Uterus (tissue), 4 donors: ENCODE results near the gene FAM3B. TPM values are rescaled to one million over a fixed set of nuclear protein-coding genes. Genes with fewer than 3 reads are reported as not detected.

Experiments
- DNase-seq, 2 donors: peaks; one replicate each; pipeline ENCODE4 v3.0.0-alpha.2; 2019 to 2020
- H3K27ac ChIP-seq, 2 donors: fragments of 200-600 bp; sonication (generic); 1 replicate in 1 of 2; 2 replicates in 1 of 2; pipeline ENCODE4 v1.5.1; 2016 to 2018
- H3K27me3 ChIP-seq, 2 donors: fragments of 200-600 bp; sonication (generic); one replicate each; pipeline ENCODE4 v1.5.1; 2018 to 2019; ENCODE audit warnings: control low read depth in 1 of 2
- H3K36me3 ChIP-seq, 2 donors: fragments of 200-600 bp; sonication (generic); one replicate each; pipeline ENCODE4 v1.5.1; 2019; ENCODE audit warnings: control low read depth in 1 of 2
- H3K4me1 ChIP-seq, 2 donors: fragments of 200-600 bp; sonication (generic); one replicate each; pipeline ENCODE4 v1.5.1; 2018 to 2019; ENCODE audit warnings: control low read depth in 1 of 2
- H3K4me3 ChIP-seq, 2 donors: fragments of 200-600 bp; sonication (generic); 1 replicate in 1 of 2; 2 replicates in 1 of 2; pipeline ENCODE4 v1.5.1; 2018 to 2019; ENCODE audit warnings: mild to moderate bottlenecking in 1 of 2
- H3K9me3 ChIP-seq, 2 donors: fragments of 200-600 bp; sonication (generic); one replicate each; pipeline ENCODE4 v1.5.1; 2019; ENCODE audit warnings: control low read depth in 1 of 2
- POLR2A ChIP-seq, 2 donors: fragments of 450-650 bp; IDR thresholded peaks; one replicate each; pipeline ENCODE4 v1.6.1; 2016; ENCODE audit warnings: antibody characterized with exemption in 2 of 2, mild to moderate bottlenecking in 1 of 2, moderate library complexity in 1 of 2
- intact Hi-C: fragments of 100-400 bp; cut with DNase I; formaldehyde crosslinking; loops from one replicate; pipeline ENCODE4 v1.15.1; 2023; ENCODE audit warnings: low total_unique reads
- total RNA-seq, 4 donors: library from RNA; depleted of rRNA in 3 of 4; stranded (reverse); fragments of >200 nt in 3 of 4; gene quantifications; one replicate each; pipeline versions ENCODE4 v1.1.0 to v1.2.4, GENCODE V29; 2014 to 2023
- TF ChIP-seq, protein P1 (sequence below), 4 experiments: fragments of 200-600 bp in 2 of 4; fragments of 450-650 bp in 2 of 4; sonication (generic) in 2 of 4; IDR thresholded peaks; one replicate each; pipeline ENCODE4 v1.5.1; 2016 to 2019; ENCODE audit warnings: antibody characterized with exemption in 4 of 4, mild to moderate bottlenecking in 2 of 4, moderate library complexity in 1 of 4
- donor health status: DM: yes; HTN: yes; CAD: no.

Gene FAM3B
- total RNA-seq, 4 donors from 2014 or later: 5.1 TPM; not detected in 3

DNA sequence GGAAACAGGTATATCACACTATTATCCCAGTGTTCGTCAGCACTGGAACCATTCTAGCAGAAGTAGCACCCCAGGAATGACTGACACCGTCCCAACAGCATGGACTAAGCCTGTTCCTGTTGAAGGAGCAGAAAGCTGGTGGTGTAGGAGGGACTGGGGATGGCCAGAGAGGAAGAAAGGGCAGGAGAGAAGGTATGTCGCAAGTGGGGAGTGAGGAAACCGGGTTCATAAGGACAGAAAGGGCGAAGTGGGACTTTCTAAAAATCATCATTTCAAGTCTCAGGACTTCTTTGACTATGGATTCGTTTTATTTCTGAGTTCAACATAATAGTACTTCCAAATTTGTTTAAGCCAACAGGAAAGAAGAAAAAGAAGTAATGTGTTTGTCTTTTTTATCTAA is 89.7 kb downstream of the FAM3B start:
- DNase-seq: no peak
- no peak overlapping the region for H3K4me3 ChIP-seq
- H3K27ac ChIP-seq: no peak overlapping the region
- H3K36me3 ChIP-seq: no peaks in the 10 kb centered on the region
- no peaks in the 10 kb centered on the region for H3K4me1 ChIP-seq
- TF ChIP-seq POLR2A (IDR thresholded peaks at IDR 0.05): no peak
- TF ChIP-seq, protein P1, sequence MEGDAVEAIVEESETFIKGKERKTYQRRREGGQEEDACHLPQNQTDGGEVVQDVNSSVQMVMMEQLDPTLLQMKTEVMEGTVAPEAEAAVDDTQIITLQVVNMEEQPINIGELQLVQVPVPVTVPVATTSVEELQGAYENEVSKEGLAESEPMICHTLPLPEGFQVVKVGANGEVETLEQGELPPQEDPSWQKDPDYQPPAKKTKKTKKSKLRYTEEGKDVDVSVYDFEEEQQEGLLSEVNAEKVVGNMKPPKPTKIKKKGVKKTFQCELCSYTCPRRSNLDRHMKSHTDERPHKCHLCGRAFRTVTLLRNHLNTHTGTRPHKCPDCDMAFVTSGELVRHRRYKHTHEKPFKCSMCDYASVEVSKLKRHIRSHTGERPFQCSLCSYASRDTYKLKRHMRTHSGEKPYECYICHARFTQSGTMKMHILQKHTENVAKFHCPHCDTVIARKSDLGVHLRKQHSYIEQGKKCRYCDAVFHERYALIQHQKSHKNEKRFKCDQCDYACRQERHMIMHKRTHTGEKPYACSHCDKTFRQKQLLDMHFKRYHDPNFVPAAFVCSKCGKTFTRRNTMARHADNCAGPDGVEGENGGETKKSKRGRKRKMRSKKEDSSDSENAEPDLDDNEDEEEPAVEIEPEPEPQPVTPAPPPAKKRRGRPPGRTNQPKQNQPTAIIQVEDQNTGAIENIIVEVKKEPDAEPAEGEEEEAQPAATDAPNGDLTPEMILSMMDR (IDR thresholded peaks at IDR 0.05): no peak
- H3K9me3 ChIP-seq: no peaks in the 10 kb centered on the region
- no peaks in the 10 kb centered on the region for H3K27me3 ChIP-seq
- intact Hi-C loops: no loop called here

Other genes starting within 250 kb of the FAM3B start
- 10 to 100 TPM; 22.8 to 98.8 (median 76.5) TPM for gene BACE2, start 148.6 kb upstream of the FAM3B start, total RNA-seq
- 10 to 100 TPM in 1 of 4 donors, 1 to 10 TPM in 2, under 1 TPM in 1; 0.29 to 19.0 (median 8.2) TPM for gene MX2, start 45.2 kb downstream of the FAM3B start, total RNA-seq
- gene MX1, start 109.4 kb downstream of the FAM3B start, total RNA-seq: 10 to 100 TPM; 23.5 to 96.3 (median 33.4) TPM
- gene TMPRSS2, start 191.4 kb downstream of the FAM3B start, total RNA-seq: 1 to 10 TPM in 1 of 4 donors, under 1 TPM in 1, not detected in 2; 0.26 to 1.5 TPM